Astrocyte of the cerebellum (primary cell): ENCODE measurements around the gene TEN1.
"Not testable (repeated sequence)": the region's sequence is repeated elsewhere in the genome, so short reads cannot be mapped to it uniquely, and the experiment has no call there.

Experiments used
- DNase-seq: peaks from one replicate; pipeline ENCODE4 v3.0.0-alpha.2; 2011; ENCODE audit warnings: low read depth
- H3K4me3 ChIP-seq: 2 replicates; pipeline ENCODE4 v1.5.1; 2011; ENCODE audit warnings: mild to moderate bottlenecking, low read depth, low read length, moderate library complexity
- CTCF ChIP-seq: IDR thresholded peaks from 2 replicates; pipeline ENCODE4 v1.5.1; 2012; ENCODE audit warnings: low read length, low read depth, moderate library complexity, mild to moderate bottlenecking; ENCODE audit errors: missing control alignments
- in situ Hi-C: cut with HindIII; loops from 2 replicates; pipeline ENCODE4 v1.10.0; 2017; ENCODE audit warnings: low sequenced_read_pairs

TEN1 gene

GRCh38 chr17:75959051-75959838 lies 19.8 kb upstream of the TEN1 start:
- no peak overlapping the region for H3K4me3 ChIP-seq
- TF ChIP-seq CTCF = no peak
- DNase-seq = no peak
- in situ Hi-C loops = no loop called here

- no peak overlapping the region for H3K4me3 ChIP-seq
- no peak for DNase-seq
- TF ChIP-seq CTCF = no peak
- in situ Hi-C loops = no loop called here
Measured at GRCh38 chr17:75959839-75960511, 19.1 kb upstream of the TEN1 start.

- no peak overlapping the region for H3K4me3 ChIP-seq
- TF ChIP-seq CTCF = no peak
- in situ Hi-C loops = no loop called here
- no peak for DNase-seq
Measured at GRCh38 chr17:75965468-75965867, 13.6 kb upstream of the TEN1 start.

- DNase-seq, H3K4me3 ChIP-seq, in situ Hi-C loops: not testable (repeated sequence)
Measured at GRCh38 chr17:75969044-75969443, 10.0 kb upstream of the TEN1 start.

GRCh38 chr17:75970011-75970523 lies 9.0 kb upstream of the TEN1 start:
- in situ Hi-C loops = no loop called here
- no peak overlapping the region for H3K4me3 ChIP-seq
- TF ChIP-seq CTCF = no peak
- DNase-seq = no peak

GRCh38 chr17:75970626-75971025 lies 8.4 kb upstream of the TEN1 start:
- no peak for TF ChIP-seq CTCF
- DNase-seq = no peak
- in situ Hi-C loops = no loop called here
- no peak overlapping the region for H3K4me3 ChIP-seq

GRCh38 chr17:75975187-75975586 lies 3.9 kb upstream of the TEN1 start:
- H3K4me3 ChIP-seq, DNase-seq, in situ Hi-C loops: not testable (repeated sequence)
